ENCODE results near the gene EXOC3. TPM values are rescaled to one million over a fixed set of nuclear protein-coding genes. Genes with fewer than 3 reads are reported as not detected.

The EXOC3 gene
- total and polyA plus RNA-seq, 7 donors = 18.6 to 68.7 (median 48.2) TPM

DNA sequence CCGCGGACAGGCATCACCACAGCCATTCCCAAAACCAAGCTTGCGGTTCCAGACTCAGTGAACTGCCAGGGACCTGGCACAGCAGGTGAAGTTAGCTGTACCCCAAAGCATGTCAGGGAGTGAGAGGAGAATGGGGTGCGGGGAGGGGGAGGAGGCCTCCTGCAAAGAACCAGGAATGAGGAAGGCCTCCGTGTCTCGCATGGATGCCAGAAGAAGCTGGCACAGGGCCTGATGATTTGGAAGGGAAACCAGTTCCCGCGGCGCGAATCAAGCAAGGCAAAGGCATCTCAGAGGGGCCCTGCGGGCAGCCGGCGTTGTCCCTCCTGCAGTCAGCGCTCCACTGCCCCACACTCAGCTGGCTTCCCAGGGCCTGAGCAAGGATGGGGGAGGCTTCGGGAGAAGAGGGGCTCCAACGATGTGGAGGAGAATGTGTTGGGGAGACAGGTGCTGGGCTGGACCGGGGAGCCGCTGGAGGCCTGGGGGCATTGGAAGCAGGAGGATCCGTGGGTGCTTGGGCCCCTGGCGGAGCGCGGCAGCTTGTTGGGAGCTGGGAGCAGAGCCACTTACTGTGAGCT lies 66.7 kb downstream of the EXOC3 start:
- TF ChIP-seq POLR2AphosphoS5 (IDR thresholded peaks at IDR 0.05) = no peak
- TF ChIP-seq EP300 (IDR thresholded peaks at IDR 0.05) = no peak
- no peak for TF ChIP-seq CTCF (IDR thresholded peaks at IDR 0.05)
- no peak for TF ChIP-seq POLR2A (IDR thresholded peaks at IDR 0.05)
- WGBS, 2 donors = 88 to 89% methylated on average over 22 of the region's 22 CpGs
- DNase-seq = no peak
- peaks cover 0 to 38% (median 15%) of the 10 kb centered on the region in 3 donors for H3K27me3 ChIP-seq
- H3K9me3 ChIP-seq = no peaks in the 10 kb centered on the region
- H3K4me1 ChIP-seq = no peaks in the 10 kb centered on the region
- H3K36me3 ChIP-seq = no peaks in the 10 kb centered on the region
- H3K4me3 ChIP-seq = no peak overlapping the region
- H3K27ac ChIP-seq = no peak overlapping the region
- intact Hi-C loops (cut with DNase I) = no loop called here

DNA sequence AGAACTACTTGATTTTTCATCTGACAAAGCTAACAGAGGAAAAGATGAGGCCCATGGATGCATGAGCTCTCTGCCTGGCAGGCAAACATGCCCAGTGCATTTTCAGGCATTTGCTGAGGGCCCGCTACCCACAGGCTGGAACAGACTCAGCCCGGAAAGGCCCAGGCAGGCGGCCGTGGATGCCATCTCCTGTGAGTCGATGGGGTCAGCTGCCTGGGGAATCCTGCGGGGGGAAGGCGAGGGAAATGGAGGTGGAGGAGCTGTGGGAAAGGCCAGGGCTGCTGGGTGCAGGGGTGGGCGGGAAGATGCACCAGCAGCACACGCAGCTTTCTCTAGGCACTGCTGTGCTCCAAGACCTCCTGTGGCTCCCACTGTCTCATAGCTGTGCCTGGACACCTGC lies 67.5 kb downstream of the EXOC3 start:
- no peak for DNase-seq
- H3K9me3 ChIP-seq = no peaks in the 10 kb centered on the region
- H3K27me3 ChIP-seq = peaks cover 0 to 44% (median 20%) of the 10 kb centered on the region in 3 donors
- no peaks in the 10 kb centered on the region for H3K4me1 ChIP-seq
- H3K36me3 ChIP-seq = no peaks in the 10 kb centered on the region
- WGBS, 2 donors = 87 to 91% methylated on average over 9 of the region's 9 CpGs
- no peak for TF ChIP-seq POLR2A (IDR thresholded peaks at IDR 0.05)
- no peak overlapping the region for H3K27ac ChIP-seq
- H3K4me3 ChIP-seq = no peak overlapping the region
- intact Hi-C loops (cut with DNase I) = no loop called here

DNA sequence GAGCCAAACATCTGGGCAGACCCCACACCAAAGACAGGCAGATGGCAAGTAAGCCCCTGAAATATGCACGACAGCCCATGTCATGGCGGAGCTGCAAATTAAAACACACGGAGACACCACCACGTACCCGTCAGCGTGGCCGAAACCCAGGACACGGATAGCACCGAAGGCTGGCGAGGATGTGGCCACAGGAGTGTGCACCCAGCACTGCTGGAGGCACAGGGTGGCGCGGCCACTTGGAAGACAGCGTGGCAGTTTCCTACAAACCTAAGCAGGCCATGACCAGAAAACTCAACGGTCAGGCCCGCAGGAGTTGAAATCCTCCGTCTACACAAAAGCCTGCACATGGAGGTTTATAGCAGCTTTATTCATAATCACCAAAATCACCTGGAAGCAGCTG lies 68.5 kb downstream of the EXOC3 start:
- H3K36me3 ChIP-seq = no peaks in the 10 kb centered on the region
- no peak for DNase-seq
- no peak overlapping the region for H3K4me3 ChIP-seq
- WGBS, 2 donors = 92% methylated on average over 16 of the region's 16 CpGs
- no peak overlapping the region for H3K27ac ChIP-seq
- no peaks in the 10 kb centered on the region for H3K9me3 ChIP-seq
- H3K27me3 ChIP-seq = peaks cover 0 to 42% (median 12%) of the 10 kb centered on the region in 3 donors
- intact Hi-C loops (cut with DNase I) = no loop called here
- TF ChIP-seq POLR2AphosphoS5 (IDR thresholded peaks at IDR 0.05) (no peak), POLR2A (IDR thresholded peaks at IDR 0.05) (no peak), EP300 (IDR thresholded peaks at IDR 0.05) (no peak), CTCF (IDR thresholded peaks at IDR 0.05) (no peak)
- no peaks in the 10 kb centered on the region for H3K4me1 ChIP-seq

DNA sequence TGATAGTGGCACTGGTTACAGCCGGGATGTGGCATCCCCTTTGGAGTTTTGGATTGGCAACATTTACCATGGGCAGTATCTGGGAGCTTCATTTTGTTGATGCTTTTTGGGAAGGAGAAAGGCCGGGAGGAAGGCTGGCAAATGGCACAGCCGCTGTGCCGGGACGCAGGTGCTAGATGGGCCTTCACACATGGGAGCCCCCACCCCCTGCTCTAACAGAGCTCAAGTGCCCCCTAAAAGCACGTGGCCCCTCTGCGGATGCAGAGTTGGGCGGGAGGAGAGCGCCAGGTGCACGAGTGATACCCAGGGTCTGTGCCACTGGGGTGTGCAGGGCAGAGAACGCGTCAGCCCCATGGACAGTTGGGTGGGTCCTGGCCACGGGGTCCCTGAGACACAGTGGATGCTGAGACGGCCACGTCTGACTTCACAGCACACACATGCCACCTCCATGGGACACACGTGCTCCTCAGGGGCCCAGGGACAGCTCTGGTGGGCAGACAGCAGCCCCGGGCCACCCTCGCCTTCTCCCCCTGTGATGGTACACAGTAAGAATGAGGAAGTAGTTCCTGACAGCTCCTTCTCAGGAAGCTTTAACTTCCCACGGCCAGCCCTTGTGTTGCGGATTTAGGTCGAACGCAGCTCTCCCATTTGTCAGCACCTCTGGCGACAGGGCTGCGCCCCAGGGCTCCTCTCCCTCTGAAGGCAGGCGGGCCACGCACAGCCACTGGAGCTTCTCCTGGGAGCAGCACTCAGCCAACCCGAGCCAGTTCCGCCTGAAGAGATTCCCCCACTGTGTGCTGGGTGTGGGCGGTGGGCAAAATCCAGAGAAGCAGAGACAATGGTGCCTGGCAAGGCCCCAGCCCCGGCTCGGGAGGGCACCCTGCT lies 70.5 kb downstream of the EXOC3 start:
- no peak overlapping the region for H3K27ac ChIP-seq
- DNase-seq = no peak
- WGBS, 2 donors = 64 to 82% methylated on average over 31 of the region's 31 CpGs

More for the DNA sequence above, 70.5 kb downstream of the EXOC3 start:
- H3K4me3 ChIP-seq = no peak overlapping the region
- H3K36me3 ChIP-seq = no peaks in the 10 kb centered on the region
- intact Hi-C loops (cut with DNase I) = no loop called here
- peaks cover 0 to 58% (median 19%) of the 10 kb centered on the region in 3 donors for H3K27me3 ChIP-seq
- no peaks in the 10 kb centered on the region for H3K4me1 ChIP-seq
- no peaks in the 10 kb centered on the region for H3K9me3 ChIP-seq
- TF ChIP-seq CTCF (IDR thresholded peaks at IDR 0.05) (no peak), POLR2A (IDR thresholded peaks at IDR 0.05) (no peak), EP300 (IDR thresholded peaks at IDR 0.05) (no peak), POLR2AphosphoS5 (IDR thresholded peaks at IDR 0.05) (no peak)

All from sigmoid colon (tissue), 7 donors.